Stimulated activated CD4-positive, alpha-beta T cell treated with anti-CD3 and anti-CD28 coated beads, TNF-alpha, amount 100 ng/mL, for 4 hours (primary cell): Measurements from ENCODE around the gene SLC10A2.

ENCODE experiments used
- DNase-seq, 3 experiments: peaks; one replicate each; pipeline ENCODE4 v3.0.0-alpha.2; 2020; ENCODE audit warnings: low read depth in 3 of 3

SLC10A2 gene

DNA sequence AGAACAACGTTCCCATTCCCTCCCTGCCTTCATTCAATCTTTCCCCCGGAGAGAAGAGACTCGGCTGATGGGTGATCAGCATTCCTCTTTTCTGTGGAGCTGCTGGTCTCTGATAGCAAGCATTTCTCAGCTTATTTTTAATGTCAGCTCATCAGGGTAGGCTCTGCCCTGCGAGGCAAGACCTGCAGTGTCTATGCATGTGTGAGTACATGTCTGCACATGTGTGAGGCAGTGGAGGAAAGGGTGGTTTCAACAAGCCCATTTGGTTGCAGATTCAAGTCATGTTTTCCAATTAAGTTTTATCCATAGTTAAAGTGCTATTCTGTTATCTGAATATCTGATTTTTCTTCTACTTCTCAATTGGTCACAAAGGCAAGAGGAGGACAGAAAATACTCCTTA, 19.5 kb downstream of the SLC10A2 start:
- no peak for DNase-seq

- DNase-seq: no peak
Measured at GRCh38 chr13:103044056-103044455, 22.2 kb downstream of the SLC10A2 start.

GRCh38 chr13:103040006-103040405, 26.2 kb downstream of the SLC10A2 start:
- no peak for DNase-seq

DNA sequence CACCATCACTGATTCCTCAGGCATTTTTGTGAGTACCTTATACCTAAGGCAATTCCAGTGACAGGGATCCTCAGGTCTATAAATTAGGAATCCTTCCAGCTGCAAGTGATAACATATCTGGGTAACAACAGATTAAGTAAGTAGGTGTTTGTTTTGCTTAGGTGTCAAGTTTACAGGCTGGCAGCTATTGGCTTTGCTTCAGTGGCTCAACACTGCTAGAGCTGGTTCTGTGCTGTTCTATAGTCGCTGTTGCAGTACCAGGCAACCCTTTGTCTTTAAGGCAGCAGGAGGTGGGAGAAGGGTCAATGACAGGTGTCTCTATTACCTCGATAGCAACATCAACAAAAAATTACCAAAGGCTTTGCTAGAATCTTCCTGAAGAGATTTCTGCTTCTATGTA, 27.0 kb downstream of the SLC10A2 start:
- DNase-seq: no peak

- no peak for DNase-seq
Measured at GRCh38 chr13:103036268-103036667, 29.9 kb downstream of the SLC10A2 start.

GRCh38 chr13:103033999-103034398, 32.2 kb downstream of the SLC10A2 start:
- DNase-seq: no peak

DNA sequence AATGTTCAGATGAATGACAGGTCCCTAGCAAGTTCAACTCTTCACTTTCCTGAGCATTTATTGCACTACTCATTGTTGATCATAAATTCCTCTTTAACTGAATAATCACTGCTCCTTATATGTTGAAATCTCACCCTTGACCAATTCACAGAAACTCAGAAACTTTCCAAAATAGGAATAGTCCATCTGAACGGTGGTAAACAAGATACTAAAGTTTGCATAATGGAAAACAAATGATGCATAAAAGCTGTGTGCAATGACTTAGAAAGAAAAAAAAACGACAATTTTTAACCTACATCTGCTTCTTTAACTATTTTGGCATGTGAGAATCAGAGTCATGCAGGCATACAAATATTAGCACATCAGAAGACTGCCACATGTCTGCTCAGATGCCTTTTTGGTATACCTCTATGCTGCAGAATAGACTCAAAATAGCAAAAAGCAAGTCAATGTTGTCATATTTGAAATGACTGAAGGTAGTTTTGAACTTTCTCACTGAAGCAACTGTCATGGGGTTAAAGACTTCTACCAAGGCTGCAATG, 34.8 kb downstream of the SLC10A2 start:
- no peak for DNase-seq

- DNase-seq: no peak
Measured at GRCh38 chr13:103030776-103031175, 35.4 kb downstream of the SLC10A2 start.

DNA sequence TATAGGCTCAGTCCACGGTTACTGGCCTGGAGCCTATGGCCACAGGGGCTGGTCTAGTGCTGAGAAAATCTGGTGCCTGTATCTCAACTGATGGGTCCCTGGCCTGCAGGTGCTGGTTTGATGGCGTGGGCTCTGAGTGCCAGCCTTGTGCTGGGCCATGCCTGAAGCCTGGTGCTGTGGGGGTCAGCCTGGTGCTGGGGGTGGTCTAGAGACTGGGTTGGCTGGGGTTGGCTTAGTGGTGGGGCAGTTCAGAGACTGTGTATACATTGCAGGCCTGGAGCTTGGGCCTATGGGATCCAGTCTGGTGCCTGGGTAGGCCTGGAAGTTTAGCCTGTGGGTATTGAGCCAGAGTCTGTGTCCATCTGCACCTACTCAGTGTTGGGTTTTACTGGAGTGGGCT, 36.4 kb downstream of the SLC10A2 start:
- no peak for DNase-seq

DNA sequence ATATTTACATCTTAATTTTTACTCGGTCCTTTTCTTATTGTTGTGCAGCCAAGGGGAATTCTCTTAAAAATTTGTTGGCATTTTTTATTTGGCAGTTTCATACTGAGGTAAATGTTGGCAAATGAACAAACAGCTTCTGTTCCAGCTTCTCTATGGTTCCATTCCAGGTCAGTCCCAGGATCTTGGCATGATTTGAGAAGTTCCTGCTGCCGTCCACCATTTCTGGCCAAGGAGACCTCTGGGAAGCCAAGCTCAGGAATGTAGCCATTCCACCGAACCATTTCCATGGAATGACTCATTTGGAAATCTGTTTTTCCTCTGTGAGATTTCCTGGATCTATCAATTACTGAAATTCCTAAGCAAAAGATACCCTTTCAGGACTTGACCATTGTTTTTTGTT, 43.9 kb downstream of the SLC10A2 start:
- DNase-seq: no peak

GRCh38 chr13:103018556-103018955, 47.7 kb downstream of the SLC10A2 start:
- DNase-seq: no peak

- DNase-seq: no peak
Measured at GRCh38 chr13:103012646-103013045, 53.6 kb downstream of the SLC10A2 start.

GRCh38 chr13:103009051-103009840, 57.0 kb downstream of the SLC10A2 start:
- DNase-seq: no peak

DNA sequence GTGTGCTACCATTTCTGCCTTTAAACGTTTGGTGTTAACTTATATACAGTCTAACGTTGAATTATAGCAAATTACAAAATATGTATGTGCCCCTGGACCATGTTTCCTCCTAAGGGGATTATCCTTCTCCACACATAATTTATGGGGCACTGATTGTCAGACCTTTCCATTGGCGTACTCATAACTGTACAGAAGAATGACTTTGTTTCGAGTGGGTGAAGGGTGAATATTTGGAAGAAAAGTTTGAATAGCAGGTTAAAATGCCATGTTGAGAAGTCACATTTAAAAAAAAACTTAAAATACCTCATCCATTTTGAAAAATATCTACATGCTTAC, 58.8 kb downstream of the SLC10A2 start:
- DNase-seq: no peak

GRCh38 chr13:103006641-103007426, 59.4 kb downstream of the SLC10A2 start:
- DNase-seq: no peak

GRCh38 chr13:103004661-103005345, 61.4 kb downstream of the SLC10A2 start:
- no peak for DNase-seq

DNA sequence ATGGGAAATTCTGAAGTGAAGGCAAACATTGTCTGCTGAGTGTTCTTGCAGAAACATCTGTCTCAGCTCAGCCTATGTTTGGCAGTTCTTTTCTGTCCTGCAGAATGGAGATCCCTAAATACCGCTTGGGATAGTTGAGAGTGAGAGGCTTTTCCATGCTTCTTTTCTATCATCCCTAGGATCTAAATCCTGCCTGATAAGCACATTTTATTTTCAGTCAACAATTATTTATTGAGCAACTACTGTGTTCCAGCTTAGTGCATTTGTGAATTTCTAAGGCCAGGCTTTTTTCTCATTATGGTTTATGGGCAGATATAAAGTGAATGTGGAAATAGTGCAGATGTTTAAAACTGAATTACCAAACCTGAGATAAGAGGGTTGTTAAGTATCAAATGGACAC, 62.6 kb downstream of the SLC10A2 start:
- DNase-seq: no peak

DNA sequence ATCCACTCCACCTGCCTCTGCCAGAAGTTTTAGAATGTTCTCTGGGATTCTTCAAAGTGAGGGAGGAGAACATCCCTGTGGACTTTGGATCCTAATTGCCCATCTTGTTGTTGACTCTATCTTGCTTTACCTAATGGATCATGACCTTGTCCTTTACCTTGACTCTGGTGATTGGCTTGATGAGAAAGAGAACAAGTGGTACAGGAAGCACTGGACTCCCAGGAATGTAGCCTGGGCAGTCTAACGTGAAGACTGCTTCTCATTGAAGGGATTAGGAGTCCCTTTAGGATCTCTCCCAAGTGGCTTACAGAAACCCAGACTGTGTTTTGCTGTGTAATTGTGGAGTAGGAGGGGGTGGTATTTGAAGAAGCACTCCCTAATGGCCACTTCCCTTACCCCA, 63.9 kb downstream of the SLC10A2 start:
- DNase-seq: no peak

- DNase-seq: no peak
Measured at GRCh38 chr13:103000157-103000556, 66.1 kb downstream of the SLC10A2 start.

DNA sequence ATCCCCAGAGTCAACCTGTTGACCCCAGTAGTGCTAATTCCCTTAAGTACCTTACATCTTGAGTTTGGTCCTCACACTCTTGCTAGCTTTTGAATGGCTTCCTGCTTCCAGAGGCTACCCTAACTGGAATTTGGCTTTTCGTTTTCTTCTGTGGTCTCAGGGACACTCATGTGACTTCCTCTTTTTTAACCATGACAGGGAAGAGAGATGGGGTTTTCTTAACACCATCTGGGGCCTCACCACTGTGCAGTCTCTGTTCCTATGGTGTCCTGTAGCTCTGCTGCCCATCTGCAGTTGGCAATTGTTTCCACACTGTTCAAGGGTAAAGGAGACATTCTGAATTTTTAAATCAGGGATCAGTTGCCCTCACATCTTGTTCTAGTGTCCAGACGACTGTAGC, 66.7 kb downstream of the SLC10A2 start:
- no peak for DNase-seq
